H9 (cell line): ENCODE results near the gene SPIN1. TPM values are rescaled to one million over a fixed set of nuclear protein-coding genes. Genes with fewer than 3 reads are reported as not detected.

Experiments used
- DNase-seq: peaks from one replicate; pipeline ENCODE4 v3.0.0-alpha.2; 2017
- H2AFZ ChIP-seq: one replicate; pipeline ENCODE4 v1.6.1; 2013; ENCODE audit warnings: mild to moderate bottlenecking, low read length, control low read depth, moderate library complexity
- H2AK5ac ChIP-seq: 2 replicates; pipeline ENCODE4 v1.6.1; 2013; ENCODE audit warnings: low read length, control low read depth, mixed read lengths; ENCODE audit not compliant: insufficient read length
- H2BK120ac ChIP-seq: one replicate; pipeline ENCODE4 v1.6.1; 2013; ENCODE audit warnings: low read depth, mild to moderate bottlenecking, low read length, control low read depth, inconsistent platforms; ENCODE audit not compliant: poor library complexity, severe bottlenecking
- H2BK12ac ChIP-seq: 2 replicates; pipeline ENCODE4 v1.6.1; 2013; ENCODE audit warnings: low read length, control low read depth, mixed read lengths, low read depth; ENCODE audit not compliant: insufficient read length
- H2BK15ac ChIP-seq: 2 replicates; pipeline ENCODE4 v1.6.1; 2013; ENCODE audit warnings: low read depth, low read length, control low read depth
- H2BK20ac ChIP-seq: one replicate; pipeline ENCODE4 v1.6.1; 2013; ENCODE audit warnings: low read depth, mild to moderate bottlenecking, low read length, control low read depth, inconsistent platforms; ENCODE audit not compliant: poor library complexity, severe bottlenecking
- H2BK5ac ChIP-seq: 2 replicates; pipeline ENCODE4 v1.6.1; 2013; ENCODE audit warnings: low read length, control low read depth, mixed read lengths; ENCODE audit not compliant: insufficient read length
- H3K14ac ChIP-seq: 2 replicates; pipeline ENCODE4 v1.6.1; 2013; ENCODE audit warnings: low read length, control low read depth; ENCODE audit not compliant: insufficient read depth
- H3K18ac ChIP-seq: 2 replicates; pipeline ENCODE4 v1.6.1; 2013; ENCODE audit warnings: low read depth, mild to moderate bottlenecking, mixed read lengths, low read length, control low read depth; ENCODE audit not compliant: insufficient read length
- H3K23ac ChIP-seq: 2 replicates; pipeline ENCODE4 v1.6.1; 2013; ENCODE audit warnings: low read length, control low read depth, mixed read lengths, low read depth; ENCODE audit not compliant: insufficient read length
- H3K23me2 ChIP-seq: 2 replicates; pipeline ENCODE4 v1.6.1; 2013; ENCODE audit warnings: low read depth, mild to moderate bottlenecking, mixed read lengths, low read length, control low read depth; ENCODE audit not compliant: insufficient read length, poor library complexity, severe bottlenecking
- H3K27ac ChIP-seq: 2 replicates; pipeline ENCODE4 v1.5.1; 2013; ENCODE audit warnings: low read length, control low read depth, mixed read lengths, low read depth; ENCODE audit not compliant: insufficient read length
- H3K27me3 ChIP-seq: 2 replicates; pipeline ENCODE4 v1.6.1; 2013; ENCODE audit warnings: low read length, control low read depth, inconsistent platforms; ENCODE audit not compliant: insufficient read depth
- H3K4ac ChIP-seq: 2 replicates; pipeline ENCODE4 v1.6.1; 2013; ENCODE audit warnings: low read depth, mild to moderate bottlenecking, control low read depth, inconsistent platforms, low read length, moderate library complexity
- H3K4me1 ChIP-seq: 2 replicates; pipeline ENCODE4 v1.6.1; 2013; ENCODE audit warnings: low read length, control low read depth, inconsistent platforms; ENCODE audit not compliant: insufficient read depth
- H3K4me2 ChIP-seq: 2 replicates; pipeline ENCODE4 v1.6.1; 2013; ENCODE audit warnings: low read length, control low read depth, mixed read lengths; ENCODE audit not compliant: insufficient read length, insufficient read depth
- H3K56ac ChIP-seq: 2 replicates; pipeline ENCODE4 v1.6.1; 2013; ENCODE audit warnings: low read depth, mild to moderate bottlenecking, mixed read lengths, low read length, control low read depth; ENCODE audit not compliant: insufficient read length
- H3K79me1 ChIP-seq: 2 replicates; pipeline ENCODE4 v1.6.1; 2013; ENCODE audit warnings: low read depth, mild to moderate bottlenecking, moderate library complexity, low read length, control low read depth, inconsistent platforms; ENCODE audit not compliant: insufficient read depth, poor library complexity, severe bottlenecking
- H3K79me2 ChIP-seq: 2 replicates; pipeline ENCODE4 v1.6.1; 2013; ENCODE audit warnings: low read length, control low read depth, inconsistent platforms; ENCODE audit not compliant: insufficient read depth
- H3K9ac ChIP-seq: 2 replicates; pipeline ENCODE4 v1.6.1; 2013; ENCODE audit warnings: low read length, control low read depth, mixed read lengths; ENCODE audit not compliant: insufficient read length; ENCODE audit errors: extremely low read depth
- H3K9me3 ChIP-seq: one replicate; pipeline ENCODE4 v1.6.1; 2013; ENCODE audit warnings: low read depth, low read length, inconsistent platforms; ENCODE audit not compliant: control insufficient read depth
- H3T11ph ChIP-seq: one replicate; pipeline ENCODE4 v1.6.1; 2013; ENCODE audit warnings: mild to moderate bottlenecking, low read length, control low read depth, inconsistent platforms
- H4K20me1 ChIP-seq: one replicate; pipeline ENCODE4 v1.6.1; 2013; ENCODE audit not compliant: control insufficient read depth, insufficient read length, insufficient read depth
- H4K5ac ChIP-seq: 2 replicates; pipeline ENCODE4 v1.6.1; 2013; ENCODE audit warnings: low read depth, mild to moderate bottlenecking, mixed read lengths, low read length, control low read depth; ENCODE audit not compliant: insufficient read length
- H4K8ac ChIP-seq: replicated peaks from 2 replicates; pipeline ENCODE4 v1.6.1; 2013; ENCODE audit warnings: low read length, control low read depth, mixed read lengths, low read depth; ENCODE audit not compliant: insufficient read length
- H4K91ac ChIP-seq: 2 replicates; pipeline ENCODE4 v1.6.1; 2013; ENCODE audit warnings: low read depth, mild to moderate bottlenecking, moderate library complexity, mixed read lengths, low read length, control low read depth; ENCODE audit not compliant: insufficient read length
- H3K27ac Mint-ChIP-seq, 3 experiments: 2 replicates in 2 of 3; 3 replicates in 1 of 3; pipeline ENCODE4 v1.8.0; 2020 to 2021; ENCODE audit warnings: mixed read lengths in 3 of 3, mild to moderate bottlenecking in 1 of 3, moderate library complexity in 1 of 3
- H3K27me3 Mint-ChIP-seq: 2 replicates; pipeline ENCODE4 v1.8.0; 2021; ENCODE audit warnings: low read depth, mild to moderate bottlenecking, moderate library complexity, mixed read lengths
- H3K36me3 Mint-ChIP-seq, 3 experiments: 2 replicates in 2 of 3; 3 replicates in 1 of 3; pipeline ENCODE4 v1.8.0; 2020 to 2021; ENCODE audit warnings: low read depth in 3 of 3, mixed read lengths in 3 of 3; ENCODE audit not compliant: insufficient read depth in 1 of 3
- H3K4me1 Mint-ChIP-seq, 2 experiments: 2 replicates each; pipeline ENCODE4 v1.8.0; 2020; ENCODE audit warnings: mixed read lengths in 2 of 2
- H3K4me3 Mint-ChIP-seq, 2 experiments: 2 replicates in 1 of 2; 3 replicates in 1 of 2; pipeline ENCODE4 v1.8.0; 2020 to 2021; ENCODE audit warnings: mild to moderate bottlenecking in 2 of 2, mixed read lengths in 2 of 2, moderate library complexity in 1 of 2
- H3K9me3 Mint-ChIP-seq, 2 experiments: 2 replicates in 1 of 2; 3 replicates in 1 of 2; pipeline ENCODE4 v1.8.0; 2020; ENCODE audit warnings: mild to moderate bottlenecking in 2 of 2, mixed read lengths in 2 of 2, moderate library complexity in 1 of 2
- WGBS: extraction: QIAGEN DNeasy Blood & Tissue Kit; methylation state at CpG from one replicate; pipeline ENCODE4 v1.1.7; 2013; ENCODE audit warnings: missing lambda C conversion rate, low lambda C conversion rate, mixed read lengths; ENCODE audit not compliant: insufficient read length; ENCODE audit errors: extremely low coverage; 5-methylcytosine and 5-hydroxymethylcytosine counted together
- total RNA-seq: library from RNA; stranded (reverse); gene quantifications from 2 replicates; pipeline ENCODE4 v1.2.1, GENCODE V29; 2021
- TF ChIP-seq, protein P1 (sequence below): fragments of 200-600 bp; sonication (generic); conservative IDR thresholded peaks from 3 replicates; pipeline ENCODE4 v1.8.0; 2021; ENCODE audit warnings: antibody characterized with exemption, mild to moderate bottlenecking

The SPIN1 gene
- total RNA-seq, 1 experiment from 2014 or later = 136 TPM

DNA sequence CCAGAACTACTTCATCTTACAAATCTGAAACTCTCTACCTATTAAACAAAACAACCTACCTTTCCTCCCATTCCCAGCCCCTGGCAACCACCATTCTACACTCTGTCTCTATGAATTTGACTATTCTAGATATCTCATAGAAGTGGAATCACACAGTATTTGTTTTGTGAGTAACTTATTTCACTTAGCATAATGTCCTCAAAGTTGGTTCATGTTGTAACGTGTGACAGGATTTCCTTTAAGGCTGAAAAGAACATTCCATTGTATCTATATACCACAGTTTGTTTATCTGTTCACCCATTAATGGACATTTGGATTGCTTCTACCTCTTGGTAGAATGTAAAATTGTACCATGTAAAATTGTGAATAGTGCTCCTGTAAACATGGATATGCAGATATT lies 76.6 kb downstream of the SPIN1 start:
- no peak for DNase-seq
- no peaks in the 10 kb centered on the region for H3K27me3 ChIP-seq
- H3K4me1 Mint-ChIP-seq = peaks cover 24 to 27% of the 10 kb centered on the region in 2 experiments
- no peak overlapping the region for H3K4me3 Mint-ChIP-seq
- no peak overlapping the region for H2AFZ ChIP-seq
- no peaks in the 10 kb centered on the region for H3K27me3 Mint-ChIP-seq
- H3K27ac Mint-ChIP-seq = peak overlapping the region in 1 of 3 experiments; percentile 25; a peak in 1 of 7 replicates
- no peak overlapping the region for H4K5ac ChIP-seq
- H3K18ac ChIP-seq = no peak overlapping the region
- H4K8ac ChIP-seq = no peak overlapping the region
- H3K4me2 ChIP-seq = no peak overlapping the region
- no peak overlapping the region for H2AK5ac ChIP-seq
- H4K20me1 ChIP-seq = no peaks in the 10 kb centered on the region
- H3K9ac ChIP-seq = no peak overlapping the region
- H3K79me2 ChIP-seq = peaks cover 13% of the 10 kb centered on the region; the same call in 1 of the 2 replicates
- no peaks in the 10 kb centered on the region for H3K23me2 ChIP-seq
- H2BK12ac ChIP-seq = no peak overlapping the region
- no peak overlapping the region for H2BK20ac ChIP-seq
- no peak overlapping the region for H3T11ph ChIP-seq
- no peaks in the 10 kb centered on the region for H3K9me3 ChIP-seq
- H2BK5ac ChIP-seq = no peak overlapping the region
- 0 out of 2 replicates have a peak, but pooled peaks cover 5% of the 10 kb centered on the region for H3K4me1 ChIP-seq
- H2BK120ac ChIP-seq = no peak overlapping the region
- H3K56ac ChIP-seq = no peak overlapping the region
- no peak overlapping the region for H3K23ac ChIP-seq
- WGBS = no CpG with 5 or more reads among the region's 1 CpG
- H3K4ac ChIP-seq = no peak overlapping the region
- no peak overlapping the region for H4K91ac ChIP-seq
- no peak overlapping the region for H3K14ac ChIP-seq
- no peak overlapping the region for H2BK15ac ChIP-seq
- no peak overlapping the region for H3K27ac ChIP-seq
- H3K79me1 ChIP-seq = no peaks in the 10 kb centered on the region
- H3K36me3 Mint-ChIP-seq = peaks cover 13 to 36% (median 35%) of the 10 kb centered on the region in 3 experiments; a peak in 6 of 7 replicates
- no peaks in the 10 kb centered on the region for H3K9me3 Mint-ChIP-seq
- TF ChIP-seq, protein P1, sequence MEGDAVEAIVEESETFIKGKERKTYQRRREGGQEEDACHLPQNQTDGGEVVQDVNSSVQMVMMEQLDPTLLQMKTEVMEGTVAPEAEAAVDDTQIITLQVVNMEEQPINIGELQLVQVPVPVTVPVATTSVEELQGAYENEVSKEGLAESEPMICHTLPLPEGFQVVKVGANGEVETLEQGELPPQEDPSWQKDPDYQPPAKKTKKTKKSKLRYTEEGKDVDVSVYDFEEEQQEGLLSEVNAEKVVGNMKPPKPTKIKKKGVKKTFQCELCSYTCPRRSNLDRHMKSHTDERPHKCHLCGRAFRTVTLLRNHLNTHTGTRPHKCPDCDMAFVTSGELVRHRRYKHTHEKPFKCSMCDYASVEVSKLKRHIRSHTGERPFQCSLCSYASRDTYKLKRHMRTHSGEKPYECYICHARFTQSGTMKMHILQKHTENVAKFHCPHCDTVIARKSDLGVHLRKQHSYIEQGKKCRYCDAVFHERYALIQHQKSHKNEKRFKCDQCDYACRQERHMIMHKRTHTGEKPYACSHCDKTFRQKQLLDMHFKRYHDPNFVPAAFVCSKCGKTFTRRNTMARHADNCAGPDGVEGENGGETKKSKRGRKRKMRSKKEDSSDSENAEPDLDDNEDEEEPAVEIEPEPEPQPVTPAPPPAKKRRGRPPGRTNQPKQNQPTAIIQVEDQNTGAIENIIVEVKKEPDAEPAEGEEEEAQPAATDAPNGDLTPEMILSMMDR = no peak
